GM10266 (cell line): ENCODE results near the gene LACTBL1.
"Not testable (repeated sequence)": the region's sequence is repeated elsewhere in the genome, so short reads cannot be mapped to it uniquely, and the experiment has no call there.

ENCODE experiments used
- DNase-seq: peaks from one replicate; pipeline ENCODE4 v3.0.0; 2012; ENCODE audit errors: extremely low spot score
- TF ChIP-seq, protein P1 (sequence below): IDR thresholded peaks from 2 replicates; pipeline ENCODE4 v1.5.1; 2012; ENCODE audit warnings: mild to moderate bottlenecking, low read depth; ENCODE audit not compliant: control insufficient read depth, insufficient read depth; ENCODE audit errors: missing control alignments

LACTBL1 gene

GRCh38 chr1:22949822-22950331 is 22.8 kb downstream of the LACTBL1 start:
- TF ChIP-seq, protein P1, sequence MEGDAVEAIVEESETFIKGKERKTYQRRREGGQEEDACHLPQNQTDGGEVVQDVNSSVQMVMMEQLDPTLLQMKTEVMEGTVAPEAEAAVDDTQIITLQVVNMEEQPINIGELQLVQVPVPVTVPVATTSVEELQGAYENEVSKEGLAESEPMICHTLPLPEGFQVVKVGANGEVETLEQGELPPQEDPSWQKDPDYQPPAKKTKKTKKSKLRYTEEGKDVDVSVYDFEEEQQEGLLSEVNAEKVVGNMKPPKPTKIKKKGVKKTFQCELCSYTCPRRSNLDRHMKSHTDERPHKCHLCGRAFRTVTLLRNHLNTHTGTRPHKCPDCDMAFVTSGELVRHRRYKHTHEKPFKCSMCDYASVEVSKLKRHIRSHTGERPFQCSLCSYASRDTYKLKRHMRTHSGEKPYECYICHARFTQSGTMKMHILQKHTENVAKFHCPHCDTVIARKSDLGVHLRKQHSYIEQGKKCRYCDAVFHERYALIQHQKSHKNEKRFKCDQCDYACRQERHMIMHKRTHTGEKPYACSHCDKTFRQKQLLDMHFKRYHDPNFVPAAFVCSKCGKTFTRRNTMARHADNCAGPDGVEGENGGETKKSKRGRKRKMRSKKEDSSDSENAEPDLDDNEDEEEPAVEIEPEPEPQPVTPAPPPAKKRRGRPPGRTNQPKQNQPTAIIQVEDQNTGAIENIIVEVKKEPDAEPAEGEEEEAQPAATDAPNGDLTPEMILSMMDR: no peak
- no peak for DNase-seq

- not testable (repeated sequence) for DNase-seq
Observed at GRCh38 chr1:22945171-22945570, 27.5 kb downstream of the LACTBL1 start.

- TF ChIP-seq, protein P1: no peak
- DNase-seq: no peak
Observed at GRCh38 chr1:22944346-22945055, 28.2 kb downstream of the LACTBL1 start.

GRCh38 chr1:22941257-22941656 is 31.4 kb downstream of the LACTBL1 start:
- TF ChIP-seq, protein P1: no peak
- DNase-seq: no peak

GRCh38 chr1:22936681-22937080 is 36.0 kb downstream of the LACTBL1 start:
- no peak for DNase-seq
- TF ChIP-seq, protein P1: no peak

DNA sequence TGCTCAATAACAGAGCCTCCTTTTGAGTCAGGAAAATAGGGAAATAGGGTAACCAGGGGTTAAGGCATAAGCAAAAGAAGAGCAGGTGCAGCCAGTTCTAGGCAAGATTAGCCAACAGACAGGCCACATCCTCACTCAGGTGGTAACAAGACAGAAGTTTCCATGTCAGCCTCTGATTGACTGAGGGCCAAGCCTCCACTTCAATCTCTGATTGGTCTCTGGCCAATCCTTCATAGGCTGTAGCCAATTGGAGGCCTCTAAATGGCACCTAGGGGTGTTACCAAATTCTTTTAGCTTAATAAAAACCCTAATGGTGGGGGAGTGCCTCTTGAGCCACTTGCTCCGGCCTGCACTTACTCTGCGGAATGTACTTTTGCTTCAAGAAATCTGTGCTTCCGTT is 37.2 kb downstream of the LACTBL1 start:
- no peak for DNase-seq

DNA sequence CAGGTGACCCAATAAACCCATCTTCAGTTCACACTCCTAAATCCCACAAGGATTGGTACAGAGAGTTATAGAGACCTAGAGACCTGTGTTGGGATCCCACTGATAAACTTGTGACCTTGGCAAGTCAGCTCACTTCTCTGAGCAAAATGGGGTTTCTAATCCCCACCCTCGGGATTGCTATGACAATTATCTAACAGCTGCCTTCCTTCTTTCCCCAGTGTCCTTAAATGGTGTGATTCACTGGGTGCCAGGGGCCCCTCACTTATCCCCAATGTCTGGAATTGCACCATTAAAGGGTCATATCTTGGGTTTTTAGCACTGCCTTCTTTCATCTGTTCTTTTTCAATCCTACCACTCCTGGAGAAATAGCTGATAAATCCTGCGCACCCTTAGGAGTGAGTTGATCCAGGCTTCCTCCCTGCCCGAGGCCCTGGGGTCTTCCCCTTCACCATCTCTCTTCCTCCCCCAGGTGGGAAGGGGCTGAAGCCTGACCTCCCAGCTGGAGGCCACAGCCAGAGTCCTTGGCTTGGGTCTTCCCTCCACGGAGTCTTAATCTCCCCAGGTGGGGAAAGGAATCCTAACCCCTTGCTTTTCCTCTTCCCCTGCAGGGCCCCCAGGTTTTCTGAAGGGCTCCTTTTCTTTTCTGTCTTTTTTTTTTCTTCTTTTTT is 39.7 kb downstream of the LACTBL1 start:
- TF ChIP-seq, protein P1: no peak
- DNase-seq: no peak

More for the DNA sequence above, 37.2 kb downstream of the LACTBL1 start:
- TF ChIP-seq, protein P1: no peak
